T1000 (cell line): ENCODE results near the gene CDH4.

Experiments used
- DNase-seq: peaks from one replicate; lab custom pipeline; 2025; ENCODE audit warnings: mixed read lengths; lab: John Stamatoyannopoulos, UW

The CDH4 gene

GRCh38 chr20:61605862-61606557, 353.9 kb downstream of the CDH4 start:
- DNase-seq, result no peak

- DNase-seq, result no peak
Measured at GRCh38 chr20:61608275-61609085, 356.4 kb downstream of the CDH4 start.

GRCh38 chr20:61609461-61609860, 357.4 kb downstream of the CDH4 start:
- DNase-seq, result no peak

- DNase-seq, result no peak
Measured at GRCh38 chr20:61611401-61612180, 359.5 kb downstream of the CDH4 start.

- DNase-seq, result no peak
Measured at GRCh38 chr20:61613917-61614705, 362.1 kb downstream of the CDH4 start.

- DNase-seq, result no peak
Measured at GRCh38 chr20:61614706-61615100, 362.6 kb downstream of the CDH4 start.

GRCh38 chr20:61615806-61616205, 363.7 kb downstream of the CDH4 start:
- DNase-seq, result no peak

- DNase-seq, result no peak
Measured at GRCh38 chr20:61619751-61620150, 367.7 kb downstream of the CDH4 start.

GRCh38 chr20:61620174-61620573, 368.1 kb downstream of the CDH4 start:
- DNase-seq, result no peak

- no peak for DNase-seq
Measured at GRCh38 chr20:61621035-61621730, 369.1 kb downstream of the CDH4 start.

GRCh38 chr20:61621852-61622251, 369.8 kb downstream of the CDH4 start:
- DNase-seq, result no peak

GRCh38 chr20:61623451-61623850, 371.4 kb downstream of the CDH4 start:
- DNase-seq, result no peak

GRCh38 chr20:61625246-61625645, 373.2 kb downstream of the CDH4 start:
- no peak for DNase-seq

- DNase-seq, result no peak
Measured at GRCh38 chr20:61626412-61626811, 374.4 kb downstream of the CDH4 start.

GRCh38 chr20:61627791-61628415, 375.8 kb downstream of the CDH4 start:
- DNase-seq, result no peak

- DNase-seq, result no peak
Measured at GRCh38 chr20:61628480-61628879, 376.4 kb downstream of the CDH4 start.

GRCh38 chr20:61628901-61629601, 377.0 kb downstream of the CDH4 start:
- no peak for DNase-seq

GRCh38 chr20:61629602-61630390, 377.7 kb downstream of the CDH4 start:
- no peak for DNase-seq

- no peak for DNase-seq
Measured at GRCh38 chr20:61630391-61630650, 378.3 kb downstream of the CDH4 start.

- DNase-seq, result no peak
Measured at GRCh38 chr20:61630816-61631215, 378.8 kb downstream of the CDH4 start.
